GM12878 (cell line): Measurements from ENCODE around the gene PGAP3. TPM values are rescaled to one million over a fixed set of nuclear protein-coding genes. Genes with fewer than 3 reads are reported as not detected.
A peak's percentile ranks its signal among the peaks of the same experiment; 100 is the strongest.

ENCODE experiments used
- BMI1 ChIP-seq: fragments of 450-650 bp; IDR thresholded peaks from 2 replicates; pipeline ENCODE4 v1.6.1; 2016; ENCODE audit warnings: mild to moderate bottlenecking, moderate library complexity, borderline replicate concordance
- CBFB ChIP-seq: IDR thresholded peaks from 2 replicates; pipeline ENCODE4 v1.6.1; 2016; ENCODE audit warnings: antibody characterized with exemption, low read depth
- DPF2 ChIP-seq: fragments of 450-650 bp; IDR thresholded peaks from 2 replicates; pipeline ENCODE4 v1.6.1; 2017; ENCODE audit warnings: mild to moderate bottlenecking
- HCFC1 ChIP-seq: fragments of 150-350 bp; IDR thresholded peaks from 2 replicates; pipeline ENCODE4 v1.6.1; 2014; ENCODE audit warnings: low read length
- IRF5 ChIP-seq: fragments of 450-650 bp; IDR thresholded peaks from 2 replicates; pipeline ENCODE4 v1.6.1; 2017; ENCODE audit warnings: borderline replicate concordance
- JUND ChIP-seq: IDR thresholded peaks from 2 replicates; pipeline ENCODE4 v1.6.1; 2012; ENCODE audit warnings: low read depth, mild to moderate bottlenecking, low read length, improper control_type of control experiment, moderate library complexity
- POLR2A ChIP-seq: IDR thresholded peaks from 2 replicates; pipeline ENCODE4 v1.6.1; 2011; ENCODE audit warnings: low read depth, mild to moderate bottlenecking, low read length
- RAD21 ChIP-seq: IDR thresholded peaks from 2 replicates; pipeline ENCODE4 v1.6.1; 2011; ENCODE audit warnings: mild to moderate bottlenecking, low read depth, low read length, moderate library complexity; ENCODE audit not compliant: insufficient read depth
- RAD51 ChIP-seq: fragments of 450-650 bp; IDR thresholded peaks from 2 replicates; pipeline ENCODE4 v1.6.1; 2016; ENCODE audit warnings: moderate library complexity, mild to moderate bottlenecking, inconsistent platforms
- SREBF1 ChIP-seq: IDR thresholded peaks from 2 replicates; pipeline ENCODE4 v1.6.1; 2012; ENCODE audit warnings: mild to moderate bottlenecking, low read length
- TAF1 ChIP-seq: IDR thresholded peaks from 2 replicates; pipeline ENCODE4 v1.6.1; 2011; ENCODE audit warnings: mild to moderate bottlenecking, low read depth, low read length, borderline replicate concordance
- TBL1XR1 ChIP-seq: IDR thresholded peaks from 2 replicates; pipeline ENCODE4 v1.6.1; 2012; ENCODE audit warnings: low read depth, low read length, improper control_type of control experiment
- ZNF687 ChIP-seq: fragments of 450-650 bp; IDR thresholded peaks from 2 replicates; pipeline ENCODE4 v1.6.1; 2017; ENCODE audit warnings: mild to moderate bottlenecking, moderate library complexity
- polyA plus RNA-seq, 11 experiments: library from polyadenylated mRNA; depleted of rRNA in 4 of 11; unstranded in 6 of 11; stranded (reverse) in 5 of 11; fragments of >200 nt; fragmentation: Nextera tagmentation in 4 of 11; fragmentation: Illumina TruSeq in 1 of 11; extraction: Ambion mirVana in 4 of 11; extraction: Trizol in 1 of 11; gene quantifications; 1 replicate in 1 of 11; 2 replicates in 10 of 11; pipeline versions ENCODE4 v1.2.1 to v1.2.3, GENCODE V29; 2011 to 2016; ENCODE audit warnings: inconsistent platforms in 2 of 11, missing spikeins in 2 of 11, low read depth in 1 of 11
- total RNA-seq, 4 experiments: library from RNA; depleted of rRNA in 3 of 4; stranded (reverse); fragments of >200 nt in 3 of 4; fragmentation: Illumina TruSeq in 1 of 4; extraction: Trizol in 1 of 4; gene quantifications; 2 replicates each; pipeline versions ENCODE4 v1.2.1 to v1.2.3, GENCODE V29; 2013 to 2021
- TF ChIP-seq, protein P1 (sequence below), 3 experiments: IDR thresholded peaks in 2 of 3; conservative IDR thresholded peaks in 1 of 3; 2 replicates each; pipeline ENCODE4 v1.5.1; 2011; ENCODE audit warnings: low read depth in 3 of 3, low read length in 3 of 3, mild to moderate bottlenecking in 3 of 3, control low read depth in 2 of 3, moderate library complexity in 2 of 3, inconsistent platforms in 1 of 3, mixed read lengths in 1 of 3; ENCODE audit not compliant: control insufficient read depth in 2 of 3, insufficient read depth in 1 of 3; ENCODE audit errors: extremely low read depth in 1 of 3
- TF ChIP-seq, protein P2 (sequence below): fragments of 450-650 bp; IDR thresholded peaks from 2 replicates; pipeline ENCODE4 v1.6.1; 2017; ENCODE audit warnings: mild to moderate bottlenecking, moderate library complexity

PGAP3 gene
- total and polyA plus RNA-seq, 10 of the 15 experiments (the other 5 are each of a cell fraction or from before 2014, with no cell fraction given) = 0.21 to 10.0 (median 5.3) TPM

DNA sequence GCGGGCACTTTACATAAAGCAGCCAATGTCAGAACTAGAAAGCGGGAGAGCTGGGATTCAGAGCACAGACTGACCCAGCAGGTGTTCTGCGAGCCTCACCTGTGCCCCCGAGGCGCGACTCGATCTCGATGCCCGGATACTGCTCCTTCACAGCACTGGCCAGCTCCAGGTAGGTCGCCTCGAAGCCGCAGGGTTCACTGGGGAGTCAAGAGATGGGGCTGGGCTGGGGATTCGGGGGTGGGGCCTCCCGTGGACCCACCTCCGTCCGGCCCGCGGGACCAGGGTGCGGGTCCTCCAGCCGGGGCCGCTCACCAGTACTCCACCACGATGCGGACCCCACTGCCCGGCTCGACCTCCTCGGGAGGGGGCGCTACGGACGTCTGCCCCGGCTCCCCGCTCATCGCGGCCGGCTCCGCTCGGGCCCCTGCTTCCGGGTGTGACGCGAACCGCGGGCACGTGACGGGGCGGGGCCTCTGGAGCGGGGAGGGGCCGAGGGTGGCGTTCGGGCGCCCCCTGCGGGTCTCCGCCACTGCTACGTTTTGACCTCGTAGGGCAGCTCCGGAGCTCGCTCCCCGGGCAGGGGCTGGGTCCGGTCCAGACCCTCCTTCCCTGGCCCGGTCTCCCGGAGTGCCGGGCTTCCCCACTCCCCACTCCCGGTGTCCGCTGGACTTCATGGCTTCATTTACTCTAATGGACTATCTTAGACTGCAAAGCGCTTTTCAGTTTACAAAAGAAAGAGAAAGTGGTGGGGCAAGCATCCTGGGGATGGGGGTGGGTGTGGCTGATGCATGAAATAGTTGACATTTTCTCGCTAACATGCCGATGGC lies 42.5 kb upstream of the PGAP3 start, which contains the start of gene MIEN1 (continued):
- TF ChIP-seq, protein P1, sequence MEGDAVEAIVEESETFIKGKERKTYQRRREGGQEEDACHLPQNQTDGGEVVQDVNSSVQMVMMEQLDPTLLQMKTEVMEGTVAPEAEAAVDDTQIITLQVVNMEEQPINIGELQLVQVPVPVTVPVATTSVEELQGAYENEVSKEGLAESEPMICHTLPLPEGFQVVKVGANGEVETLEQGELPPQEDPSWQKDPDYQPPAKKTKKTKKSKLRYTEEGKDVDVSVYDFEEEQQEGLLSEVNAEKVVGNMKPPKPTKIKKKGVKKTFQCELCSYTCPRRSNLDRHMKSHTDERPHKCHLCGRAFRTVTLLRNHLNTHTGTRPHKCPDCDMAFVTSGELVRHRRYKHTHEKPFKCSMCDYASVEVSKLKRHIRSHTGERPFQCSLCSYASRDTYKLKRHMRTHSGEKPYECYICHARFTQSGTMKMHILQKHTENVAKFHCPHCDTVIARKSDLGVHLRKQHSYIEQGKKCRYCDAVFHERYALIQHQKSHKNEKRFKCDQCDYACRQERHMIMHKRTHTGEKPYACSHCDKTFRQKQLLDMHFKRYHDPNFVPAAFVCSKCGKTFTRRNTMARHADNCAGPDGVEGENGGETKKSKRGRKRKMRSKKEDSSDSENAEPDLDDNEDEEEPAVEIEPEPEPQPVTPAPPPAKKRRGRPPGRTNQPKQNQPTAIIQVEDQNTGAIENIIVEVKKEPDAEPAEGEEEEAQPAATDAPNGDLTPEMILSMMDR (IDR thresholded peaks at IDR 0.05 in 2 of 3, conservative IDR thresholded peaks at IDR 0.05 in 1 of 3; ENCODE audit: control insufficient read depth in 2 of 3, extremely low read depth in 1 of 3, insufficient read depth in 1 of 3, low read depth in 3 of 3, low read length in 3 of 3) = peak; percentile 71 to 90 (median 85)
- no peak for TF ChIP-seq JUND
- peak; percentile 59; the same call in 1 of the 2 replicates for TF ChIP-seq TAF1
- TF ChIP-seq CBFB = no peak
- TF ChIP-seq RAD51 = peak; percentile 86
- TF ChIP-seq POLR2A = peak; percentile 98
- peak; percentile 68 for TF ChIP-seq DPF2
- 0 out of 2 replicates have a peak, but pooled peaks have one; percentile 18 for TF ChIP-seq HCFC1
- TF ChIP-seq, protein P2, sequence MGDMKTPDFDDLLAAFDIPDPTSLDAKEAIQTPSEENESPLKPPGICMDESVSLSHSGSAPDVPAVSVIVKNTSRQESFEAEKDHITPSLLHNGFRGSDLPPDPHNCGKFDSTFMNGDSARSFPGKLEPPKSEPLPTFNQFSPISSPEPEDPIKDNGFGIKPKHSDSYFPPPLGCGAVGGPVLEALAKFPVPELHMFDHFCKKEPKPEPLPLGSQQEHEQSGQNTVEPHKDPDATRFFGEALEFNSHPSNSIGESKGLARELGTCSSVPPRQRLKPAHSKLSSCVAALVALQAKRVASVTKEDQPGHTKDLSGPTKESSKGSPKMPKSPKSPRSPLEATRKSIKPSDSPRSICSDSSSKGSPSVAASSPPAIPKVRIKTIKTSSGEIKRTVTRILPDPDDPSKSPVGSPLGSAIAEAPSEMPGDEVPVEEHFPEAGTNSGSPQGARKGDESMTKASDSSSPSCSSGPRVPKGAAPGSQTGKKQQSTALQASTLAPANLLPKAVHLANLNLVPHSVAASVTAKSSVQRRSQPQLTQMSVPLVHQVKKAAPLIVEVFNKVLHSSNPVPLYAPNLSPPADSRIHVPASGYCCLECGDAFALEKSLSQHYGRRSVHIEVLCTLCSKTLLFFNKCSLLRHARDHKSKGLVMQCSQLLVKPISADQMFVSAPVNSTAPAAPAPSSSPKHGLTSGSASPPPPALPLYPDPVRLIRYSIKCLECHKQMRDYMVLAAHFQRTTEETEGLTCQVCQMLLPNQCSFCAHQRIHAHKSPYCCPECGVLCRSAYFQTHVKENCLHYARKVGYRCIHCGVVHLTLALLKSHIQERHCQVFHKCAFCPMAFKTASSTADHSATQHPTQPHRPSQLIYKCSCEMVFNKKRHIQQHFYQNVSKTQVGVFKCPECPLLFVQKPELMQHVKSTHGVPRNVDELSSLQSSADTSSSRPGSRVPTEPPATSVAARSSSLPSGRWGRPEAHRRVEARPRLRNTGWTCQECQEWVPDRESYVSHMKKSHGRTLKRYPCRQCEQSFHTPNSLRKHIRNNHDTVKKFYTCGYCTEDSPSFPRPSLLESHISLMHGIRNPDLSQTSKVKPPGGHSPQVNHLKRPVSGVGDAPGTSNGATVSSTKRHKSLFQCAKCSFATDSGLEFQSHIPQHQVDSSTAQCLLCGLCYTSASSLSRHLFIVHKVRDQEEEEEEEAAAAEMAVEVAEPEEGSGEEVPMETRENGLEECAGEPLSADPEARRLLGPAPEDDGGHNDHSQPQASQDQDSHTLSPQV = no peak
- TF ChIP-seq IRF5 = no peak
- TF ChIP-seq SREBF1 = no peak
- no peak for TF ChIP-seq TBL1XR1
- TF ChIP-seq RAD21 = peak; percentile 44
- TF ChIP-seq BMI1 = no peak
- TF ChIP-seq ZNF687 = peak; percentile 64
